ENCODE measurements around the gene SFPQ.
A peak's percentile ranks its signal among the peaks of the same experiment; 100 is the strongest.
"Not testable (repeated sequence)": the region's sequence is repeated elsewhere in the genome, so short reads cannot be mapped to it uniquely, and the experiment has no call there.

Gene SFPQ

GRCh38 chr1:35192853-35193664 is at the start of gene SFPQ:
Gene SFPQ (minus strand): TSS chr1:35193145. CDS start chr1:35193049, 96 bp downstream.
- peak; percentile 58 to 98 (median 95) for DNase-seq

GRCh38 chr1:35236772-35237171 is 43.8 kb upstream of the SFPQ start:
- DNase-seq: not testable (repeated sequence)

GRCh38 chr1:35231287-35231686 is 38.3 kb upstream of the SFPQ start:
- DNase-seq: no peak

- no peak for DNase-seq
Measured at GRCh38 chr1:35229587-35230360, 36.8 kb upstream of the SFPQ start.

GRCh38 chr1:35226546-35226945 is 33.6 kb upstream of the SFPQ start:
- no peak for DNase-seq

GRCh38 chr1:35223084-35223630 is 30.2 kb upstream of the SFPQ start:
- DNase-seq: no peak

GRCh38 chr1:35222322-35223083 is 29.6 kb upstream of the SFPQ start:
- no peak for DNase-seq

GRCh38 chr1:35220976-35221375 is 28.0 kb upstream of the SFPQ start:
- no peak for DNase-seq

GRCh38 chr1:35215346-35215745 is 22.4 kb upstream of the SFPQ start:
- no peak for DNase-seq

- no peak for DNase-seq
Measured at GRCh38 chr1:35211120-35211414, 18.1 kb upstream of the SFPQ start.

GRCh38 chr1:35210321-35211119 is 17.6 kb upstream of the SFPQ start:
- DNase-seq: no peak

GRCh38 chr1:35203295-35203694 is 10.3 kb upstream of the SFPQ start:
- DNase-seq: no peak

- DNase-seq: peak in 12 of 14 donors; percentile 9 to 57 (median 41)
Measured at GRCh38 chr1:35202048-35202719, 9.2 kb upstream of the SFPQ start.

GRCh38 chr1:35201631-35202030 is 8.7 kb upstream of the SFPQ start:
- no peak for DNase-seq

GRCh38 chr1:35192056-35192852 is 691 bp downstream of the SFPQ start:
- peak in 12 of 14 donors; percentile 47 to 88 (median 63) for DNase-seq

GRCh38 chr1:35191429-35192055 is 1.4 kb downstream of the SFPQ start:
- peak in 1 of 14 donors; percentile 65 for DNase-seq

GRCh38 chr1:35190784-35191183 is 2.2 kb downstream of the SFPQ start:
- no peak for DNase-seq

GRCh38 chr1:35188578-35189392 is 4.2 kb downstream of the SFPQ start:
- no peak for DNase-seq

- no peak for DNase-seq
Measured at GRCh38 chr1:35187816-35188342, 5.1 kb downstream of the SFPQ start.
